Stimulated activated CD4-positive, alpha-beta T cell treated with anti-CD3 and anti-CD28 coated beads, TNF-alpha, amount 100 ng/mL, for 1 hour (primary cell): ENCODE data around the gene PLXNA4.

Source experiments
- DNase-seq, 3 donors: peaks; one replicate each; pipeline ENCODE4 v3.0.0-alpha.2; 2020; ENCODE audit warnings: low read depth in 3 of 3, low spot score in 1 of 3

Gene PLXNA4

DNA sequence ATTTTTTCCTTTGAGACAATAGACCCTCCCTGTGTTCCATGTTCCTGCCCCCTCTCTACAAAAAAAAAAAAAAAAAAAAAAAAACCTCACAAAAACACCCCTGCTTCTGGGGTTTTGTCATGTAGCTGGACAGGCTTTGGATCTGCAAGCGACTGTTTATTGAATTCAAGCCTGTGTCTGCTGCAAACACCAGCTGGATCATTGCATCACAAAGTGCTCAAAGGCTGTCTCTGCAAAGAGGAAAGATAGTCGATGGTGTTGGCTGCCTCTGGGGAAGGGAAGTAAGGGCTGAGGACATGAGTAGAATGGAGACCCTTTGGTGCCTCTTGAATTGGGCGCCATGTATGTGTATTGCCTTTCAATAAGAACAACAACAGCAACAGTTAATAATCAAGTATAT lies 471.2 kb downstream of the PLXNA4 start:
- no peak for DNase-seq

DNA sequence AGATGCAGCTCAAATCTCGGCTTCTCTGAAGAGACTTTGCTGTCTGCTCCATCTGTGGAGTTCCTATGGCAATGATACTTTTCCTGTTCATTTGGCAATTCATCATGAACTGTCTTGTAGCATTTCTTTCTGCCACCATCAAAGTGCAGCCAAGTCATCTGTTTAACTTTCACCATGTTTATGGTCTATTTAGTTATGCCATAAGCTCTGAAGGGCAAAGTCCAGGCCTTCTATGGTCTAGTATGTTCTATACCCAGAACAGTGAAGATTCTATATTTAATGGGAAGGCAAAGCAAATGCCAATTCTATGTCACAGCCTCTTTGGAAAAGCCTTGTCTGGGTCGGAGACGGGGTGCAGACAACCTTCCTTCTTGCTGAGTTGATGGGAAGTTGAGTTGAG lies 472.6 kb downstream of the PLXNA4 start:
- no peak for DNase-seq

DNA sequence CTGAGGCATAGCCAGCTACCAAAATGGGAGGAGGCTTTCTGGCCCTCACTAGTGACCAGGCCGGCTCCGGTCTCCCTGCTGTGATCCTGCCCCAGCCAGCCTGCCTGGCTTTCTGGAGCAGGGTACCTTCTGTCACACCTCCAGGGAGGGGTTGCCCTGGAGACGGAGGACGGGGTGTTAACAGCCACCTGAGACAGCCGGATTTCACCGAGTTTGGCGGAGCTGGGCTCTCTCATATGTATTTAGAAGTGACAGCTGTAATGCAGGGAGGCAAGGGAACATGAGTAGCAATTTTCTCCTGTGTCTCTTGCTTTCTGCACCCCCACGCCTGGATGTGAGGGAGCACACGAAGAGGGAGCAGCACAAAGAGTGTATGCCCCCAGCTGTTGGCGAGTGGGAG lies 473.3 kb downstream of the PLXNA4 start:
- no peak for DNase-seq

DNA sequence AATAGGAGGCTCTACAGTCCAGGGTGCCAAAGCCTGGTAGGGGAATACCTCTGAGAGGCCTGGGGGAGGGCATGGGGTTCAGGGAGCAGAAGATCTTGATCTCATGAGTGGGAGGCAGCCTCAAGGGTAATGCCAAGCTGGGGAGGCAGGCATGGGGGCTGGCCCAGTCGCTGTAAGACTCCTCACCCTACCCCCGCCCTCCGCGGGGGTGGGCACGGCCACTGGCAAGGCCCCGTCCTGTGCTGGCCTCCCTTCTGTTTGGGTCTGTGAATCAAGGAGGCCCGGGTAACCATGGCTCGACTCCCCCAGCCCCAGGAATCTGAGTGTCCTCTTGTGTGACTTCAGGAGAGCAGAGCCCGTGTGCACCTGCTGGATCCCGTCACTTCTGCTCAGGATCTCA lies 473.9 kb downstream of the PLXNA4 start:
- no peak for DNase-seq

DNA sequence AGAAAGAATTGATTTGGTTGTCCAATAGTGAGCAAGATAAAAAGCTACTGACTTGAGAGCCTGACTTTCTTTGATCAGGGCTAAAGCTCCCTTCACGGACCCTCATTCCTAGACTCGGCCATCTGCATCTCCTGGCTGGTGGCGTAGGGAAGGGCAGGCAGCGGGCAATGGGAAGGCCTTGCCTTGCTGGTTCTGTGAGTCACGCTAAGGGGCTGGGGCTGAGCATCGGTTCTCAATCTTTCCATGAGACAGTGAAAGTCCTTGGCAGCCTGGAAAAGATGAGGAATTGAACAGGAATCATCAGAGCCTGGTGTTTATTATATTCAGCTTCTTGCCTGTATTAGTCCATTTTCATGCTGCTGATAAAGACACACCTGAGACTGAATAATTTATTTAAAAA lies 475.3 kb downstream of the PLXNA4 start:
- no peak for DNase-seq

DNA sequence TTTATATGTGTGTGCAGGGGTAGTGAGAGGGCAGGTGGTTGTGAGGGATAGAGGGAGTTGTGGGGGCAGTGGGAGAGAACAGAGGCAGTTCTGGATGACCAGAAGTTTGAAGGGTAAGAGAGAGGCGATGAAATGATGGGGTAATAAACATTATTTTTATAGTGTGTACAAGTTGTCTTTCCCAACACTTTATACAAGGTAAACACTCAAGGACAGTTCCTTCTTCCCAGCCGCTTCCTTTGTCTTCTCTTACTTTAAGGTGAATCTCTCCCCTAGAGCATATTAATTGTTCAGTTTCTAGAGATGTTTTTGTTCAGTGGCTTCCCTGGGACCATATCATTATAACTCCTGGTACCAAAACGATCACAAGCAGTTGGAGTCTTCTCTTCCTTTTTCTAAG lies 475.8 kb downstream of the PLXNA4 start:
- no peak for DNase-seq

DNA sequence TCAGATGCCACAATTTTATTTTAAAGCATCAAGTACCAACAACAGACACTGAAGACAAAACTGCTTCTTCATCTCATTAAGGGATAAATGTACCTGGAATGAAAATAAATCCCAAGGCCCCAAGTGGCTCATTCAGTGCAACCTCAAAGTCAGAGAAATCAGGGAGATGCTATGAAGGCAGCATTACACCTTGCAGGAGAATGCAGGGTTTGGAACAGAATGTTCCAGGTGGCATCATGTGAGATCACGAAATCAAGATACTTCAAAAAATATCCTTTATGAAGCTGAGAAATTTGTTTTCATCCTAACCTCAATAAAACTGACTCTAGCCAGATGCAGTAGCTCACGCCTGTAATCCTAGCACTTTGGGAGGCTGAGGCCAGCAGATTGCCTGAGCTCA lies 477.1 kb downstream of the PLXNA4 start:
- DNase-seq, result no peak

DNA sequence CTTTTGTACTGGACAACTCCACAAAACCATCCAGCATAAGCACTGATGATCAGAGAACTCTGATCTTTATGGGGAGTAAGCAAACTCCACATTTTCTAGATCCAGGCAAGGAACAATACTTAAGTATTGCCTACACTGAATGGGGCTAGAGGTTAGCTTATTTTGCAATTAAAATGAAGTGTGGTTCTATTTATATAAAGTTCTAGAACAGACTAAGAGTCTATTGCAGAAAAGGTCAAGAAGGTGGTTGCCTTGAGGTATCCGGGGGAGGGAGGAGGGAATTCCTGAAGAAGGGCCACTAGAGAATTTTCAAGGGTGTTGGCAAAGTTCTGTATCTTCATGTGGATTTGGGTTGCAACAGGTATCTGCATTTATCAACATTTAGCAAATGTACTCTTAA lies 477.9 kb downstream of the PLXNA4 start:
- DNase-seq, result no peak

DNA sequence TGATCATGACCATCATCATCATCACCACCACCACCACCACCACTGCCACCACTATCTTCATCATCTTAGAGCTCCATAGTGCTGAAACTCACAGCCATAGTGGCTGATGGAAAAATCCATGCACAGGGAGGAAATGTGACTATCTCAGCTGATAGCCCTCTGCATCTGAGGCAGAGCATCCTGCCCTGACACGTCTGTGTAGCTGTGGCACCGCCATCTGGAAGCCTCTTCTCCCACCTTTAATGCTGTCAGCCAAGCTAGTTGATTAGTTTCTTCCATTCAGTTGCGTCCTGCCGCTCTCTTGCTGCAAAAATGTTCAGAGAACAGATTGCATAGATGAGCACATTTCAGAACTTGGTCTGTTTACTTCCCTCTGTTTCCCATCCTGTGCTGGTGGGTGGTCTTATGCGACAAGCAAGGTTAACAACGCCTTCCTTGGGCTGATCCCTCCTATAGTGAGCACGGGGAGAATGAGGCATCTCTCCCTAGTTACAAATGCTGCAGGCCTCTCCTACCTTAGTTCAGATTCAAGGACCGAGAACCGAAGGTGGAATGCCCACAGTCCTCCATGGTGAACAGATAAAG lies 478.6 kb downstream of the PLXNA4 start:
- no peak for DNase-seq

DNA sequence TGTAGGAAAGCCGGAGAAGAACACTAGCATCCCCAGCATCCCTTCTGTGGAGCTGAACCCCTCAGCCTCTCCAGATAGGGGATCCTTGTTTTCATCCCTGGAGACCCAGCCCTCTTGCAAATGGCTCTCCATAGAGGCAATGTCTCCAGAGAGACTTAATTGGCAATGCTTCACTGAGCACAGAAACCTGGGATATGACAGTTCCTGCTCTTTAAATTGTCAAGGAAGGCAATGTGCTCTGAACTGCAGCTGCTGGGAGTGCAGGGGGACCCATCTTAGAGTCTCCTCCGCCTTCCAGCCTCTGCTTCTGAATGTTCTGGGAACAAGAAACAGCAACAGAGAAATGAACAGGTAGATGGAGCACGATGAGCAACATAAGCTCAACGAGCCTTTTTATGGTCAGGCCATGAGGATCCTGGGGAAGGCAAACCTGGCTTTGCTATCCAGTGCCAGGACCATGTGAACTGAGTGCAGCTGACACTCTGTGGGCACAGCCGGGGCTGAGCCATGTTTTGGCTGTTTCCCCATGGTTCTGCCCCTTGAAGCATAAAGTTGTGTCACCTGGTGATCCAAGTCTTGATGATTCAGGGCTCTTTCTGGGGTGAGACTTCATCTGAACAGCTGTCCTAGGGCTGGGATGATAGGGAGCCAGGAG lies 481.0 kb downstream of the PLXNA4 start:
- no peak for DNase-seq

DNA sequence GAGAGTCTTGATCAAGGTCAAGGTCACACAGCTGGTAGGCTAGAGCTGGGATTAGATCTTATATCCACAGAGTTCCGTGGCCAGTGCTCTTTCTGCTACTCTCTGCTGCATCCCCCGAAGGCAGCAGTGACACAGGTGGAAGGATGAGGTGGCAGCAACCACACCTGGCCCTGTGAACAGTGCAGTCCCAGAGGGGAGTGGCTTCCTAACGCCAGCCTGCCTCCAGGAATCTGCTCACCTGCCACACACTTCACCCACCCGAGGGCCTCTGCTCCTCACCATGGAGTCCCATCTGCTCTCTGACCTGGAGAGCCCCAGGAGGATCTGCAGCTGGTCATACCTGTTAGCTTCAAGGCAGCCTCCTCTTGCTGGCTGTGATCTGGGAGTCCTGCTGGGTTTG lies 484.2 kb downstream of the PLXNA4 start:
- no peak for DNase-seq

DNA sequence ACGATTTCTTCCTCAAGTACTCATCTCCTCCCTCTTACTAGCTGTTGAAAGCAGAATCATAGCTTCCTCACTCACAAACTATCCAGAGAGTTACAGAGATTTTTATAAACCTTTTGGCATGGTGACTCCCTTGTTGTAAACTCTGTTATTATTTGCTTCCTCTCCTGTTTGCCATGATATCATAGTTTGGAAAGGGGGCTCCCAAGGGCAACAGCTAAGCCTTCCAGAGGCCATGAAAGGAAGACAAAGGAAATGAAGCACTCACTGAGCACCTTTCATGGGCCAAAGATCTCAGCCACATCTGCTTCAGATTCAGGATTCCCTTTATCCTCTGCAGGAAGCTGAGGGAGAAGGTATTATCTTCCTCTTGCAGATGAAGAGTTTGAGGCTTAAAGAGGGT lies 484.6 kb downstream of the PLXNA4 start:
- no peak for DNase-seq

DNA sequence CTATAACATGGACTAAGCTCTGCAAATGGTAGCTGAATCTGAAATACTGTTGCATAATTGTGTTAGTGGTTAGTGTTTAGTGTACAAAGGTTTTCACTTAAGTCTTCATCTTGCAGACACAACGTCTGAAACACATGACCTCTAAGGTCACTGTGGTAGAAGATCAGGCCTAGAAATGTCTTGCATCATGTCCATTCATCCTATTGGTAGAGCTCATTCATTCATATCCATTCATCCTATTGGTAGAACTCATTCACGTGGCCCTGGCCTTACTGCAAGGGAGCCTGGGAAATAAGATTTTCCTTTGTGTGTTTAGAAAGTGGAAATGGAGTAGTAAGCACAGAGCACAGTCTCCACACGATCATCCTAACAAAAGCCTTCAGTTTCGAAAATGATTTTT lies 485.8 kb downstream of the PLXNA4 start:
- no peak for DNase-seq

DNA sequence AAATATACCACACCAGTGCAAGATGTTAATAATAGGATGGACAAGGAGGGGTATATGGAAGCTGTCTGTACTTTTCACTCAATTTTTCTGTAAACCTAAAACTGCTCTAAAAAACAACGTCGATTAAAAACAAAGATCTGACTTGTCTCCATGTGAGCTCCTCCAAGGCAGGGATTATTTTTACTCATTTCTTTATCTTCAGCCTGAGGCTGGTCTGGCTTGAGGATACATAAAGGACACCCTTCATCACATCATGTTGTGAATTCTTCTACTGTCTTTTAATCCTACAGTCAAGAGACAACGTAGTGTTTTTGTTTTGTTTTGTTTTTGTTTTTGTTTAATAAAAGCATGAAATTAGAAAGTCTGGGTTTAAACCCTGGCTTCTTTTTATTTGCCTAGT lies 486.9 kb downstream of the PLXNA4 start:
- no peak for DNase-seq

DNA sequence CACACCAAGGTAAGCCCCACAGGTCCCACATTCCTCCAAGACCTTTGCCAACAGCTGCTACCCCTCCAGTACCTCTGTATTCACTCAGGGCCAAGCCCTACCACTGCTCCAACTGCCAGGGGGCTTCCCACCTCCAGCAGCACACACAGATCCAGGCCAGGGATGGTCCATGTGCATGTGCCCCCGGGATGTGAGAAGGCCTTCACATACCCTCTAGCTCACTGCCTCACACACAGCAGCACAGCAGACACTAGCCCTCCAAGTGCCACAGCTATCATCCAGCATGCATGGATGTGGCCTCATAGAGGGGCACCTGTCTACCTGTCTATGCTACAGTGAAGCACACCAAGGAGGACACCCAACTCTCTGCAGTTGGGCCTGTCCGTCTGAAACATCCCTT lies 488.8 kb downstream of the PLXNA4 start:
- DNase-seq, result no peak

DNA sequence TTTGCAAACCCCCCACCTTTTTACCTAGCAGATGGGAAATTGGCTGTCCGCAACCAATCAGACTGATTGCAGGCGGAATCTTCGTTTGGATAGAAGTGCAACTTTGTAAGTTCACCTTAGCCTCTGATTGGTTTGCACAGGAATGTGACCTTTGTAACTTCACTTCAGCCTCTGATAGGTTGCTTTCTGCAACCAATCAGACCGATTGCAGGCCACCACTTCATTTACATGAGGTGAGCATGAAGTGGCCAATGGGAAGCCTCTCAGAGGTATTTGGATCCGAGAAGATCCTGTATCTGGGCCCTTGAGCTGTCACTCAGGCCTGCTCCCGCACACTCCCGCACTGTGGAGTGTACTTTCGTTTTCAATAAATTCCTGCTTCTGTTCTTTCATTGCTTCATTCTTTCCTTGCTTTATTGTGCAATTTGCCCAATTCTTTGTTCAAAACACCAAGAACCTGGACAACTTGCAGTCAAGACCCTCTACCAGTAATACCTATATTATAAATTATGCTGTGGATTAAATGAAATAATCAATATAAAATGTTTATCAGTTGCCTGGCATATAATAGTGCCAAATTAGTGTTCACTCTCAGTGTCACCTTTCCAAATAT lies 491.4 kb downstream of the PLXNA4 start:
- DNase-seq, result no peak

DNA sequence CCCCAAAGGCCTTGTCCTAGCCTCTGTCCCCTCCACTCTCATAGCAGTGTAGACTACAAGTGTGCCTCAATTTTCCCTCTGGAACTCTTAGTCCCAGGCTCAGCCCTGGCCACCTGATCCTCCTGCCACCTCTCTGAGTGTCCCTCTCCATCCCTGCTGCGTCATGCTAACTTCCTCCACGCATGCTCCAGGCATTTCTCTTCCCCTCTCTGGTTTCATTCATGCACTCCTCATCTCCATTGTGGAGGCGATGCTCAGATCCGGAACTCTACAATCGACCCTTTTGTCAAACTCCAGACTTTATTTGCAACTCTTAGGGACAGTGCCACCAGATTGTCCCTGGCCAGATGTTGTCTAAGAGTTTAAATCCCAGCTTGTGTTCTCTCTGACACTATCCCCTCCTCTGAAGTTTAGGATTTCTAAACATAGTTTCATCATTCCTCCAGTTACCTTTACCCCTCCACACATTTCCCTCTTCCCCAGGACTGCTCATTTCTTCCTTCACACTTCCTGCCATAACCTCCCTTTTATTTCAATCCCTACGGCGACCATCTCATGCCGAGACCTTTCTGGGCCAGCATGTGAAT lies 492.6 kb downstream of the PLXNA4 start:
- DNase-seq, result no peak

DNA sequence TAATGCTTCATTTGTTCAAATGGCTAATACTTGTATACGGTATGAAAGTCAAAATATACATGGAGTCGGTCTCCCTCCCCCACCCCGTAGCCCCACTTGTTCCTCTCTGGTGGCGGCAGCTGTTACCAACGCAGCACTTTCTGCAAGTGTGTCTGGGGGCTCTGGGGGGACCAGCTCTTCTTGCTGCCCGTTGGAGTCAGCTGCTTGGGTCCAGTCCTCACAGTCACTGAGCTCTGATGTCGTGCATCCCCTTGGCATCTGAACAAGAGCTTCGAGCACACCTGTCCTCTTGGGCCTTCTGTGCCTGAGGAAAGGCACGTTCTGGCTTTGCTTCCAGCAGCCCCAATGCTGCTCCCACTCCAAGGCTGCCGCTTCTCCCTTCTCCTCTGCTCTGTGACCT lies 493.1 kb downstream of the PLXNA4 start:
- no peak for DNase-seq

DNA sequence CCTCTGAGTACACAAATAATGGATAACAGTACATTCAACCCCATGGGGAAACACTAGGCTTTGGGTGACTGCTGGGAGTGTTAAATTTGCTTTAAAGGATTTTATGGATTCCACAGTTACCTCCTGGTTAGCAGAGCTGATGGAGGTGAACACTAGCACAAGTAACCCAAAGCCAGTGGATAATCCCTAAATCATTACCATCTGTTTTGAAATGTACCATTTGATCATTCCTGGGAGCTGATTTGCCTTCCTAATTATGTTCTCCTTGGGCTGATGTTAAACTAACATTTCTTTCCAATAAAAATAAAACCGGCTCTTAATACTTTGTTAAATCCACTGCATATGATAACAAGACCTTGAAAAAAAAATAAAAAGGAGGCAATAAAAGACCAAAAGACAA lies 493.9 kb downstream of the PLXNA4 start:
- no peak for DNase-seq

DNA sequence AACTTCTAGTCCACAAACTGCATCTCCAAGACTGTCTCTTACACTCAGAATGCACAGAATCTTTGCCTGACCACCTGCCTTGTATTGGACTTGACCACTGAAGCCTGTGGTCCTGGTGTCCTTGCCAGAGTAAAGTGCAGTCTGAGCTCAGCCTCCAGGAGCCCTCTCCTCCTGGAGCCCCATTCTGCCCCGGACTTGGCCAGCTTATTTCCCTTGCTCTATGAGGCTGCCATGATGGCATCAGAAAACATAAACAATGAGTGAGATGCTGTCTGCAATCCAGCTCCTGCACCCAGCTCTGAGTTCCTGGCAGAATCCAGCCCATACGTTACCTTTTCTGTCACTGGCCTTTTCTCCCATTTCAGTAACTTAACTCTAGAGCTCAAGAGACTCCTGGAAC lies 494.6 kb downstream of the PLXNA4 start:
- DNase-seq, result no peak

DNA sequence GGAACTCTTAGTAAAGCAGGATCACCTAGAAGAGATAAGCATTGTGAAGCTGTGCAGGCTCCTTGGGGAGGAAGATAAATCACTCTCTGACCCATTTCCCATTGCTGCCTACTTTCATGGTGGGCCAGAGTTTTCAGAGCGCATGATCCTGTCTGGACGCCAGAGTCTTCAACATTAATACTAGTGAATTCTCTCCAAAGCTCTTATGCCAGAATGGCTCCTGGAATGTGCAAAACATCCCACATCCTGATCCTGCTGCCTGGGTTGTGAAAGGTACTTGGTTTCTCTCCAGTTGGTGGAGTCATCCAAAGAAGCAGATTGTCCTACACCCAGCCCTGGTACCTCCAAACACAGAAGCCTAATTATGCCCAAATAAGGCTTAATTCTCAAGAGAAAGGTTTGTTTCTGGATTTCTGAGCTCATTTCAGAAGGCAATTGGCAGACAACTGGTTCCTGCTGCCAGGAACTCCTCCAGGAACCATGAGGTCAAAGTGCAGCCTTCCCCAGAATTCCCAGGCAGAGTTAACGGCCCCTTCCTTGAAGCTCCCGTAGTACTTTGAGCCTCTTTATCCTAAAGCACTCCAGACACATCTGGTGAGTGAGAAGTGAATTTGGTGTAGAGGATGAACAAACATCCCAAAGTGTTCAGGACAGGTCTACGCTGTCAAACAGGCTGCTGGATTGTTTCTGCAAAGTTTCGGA lies 495.2 kb downstream of the PLXNA4 start:
- DNase-seq, result no peak

DNA sequence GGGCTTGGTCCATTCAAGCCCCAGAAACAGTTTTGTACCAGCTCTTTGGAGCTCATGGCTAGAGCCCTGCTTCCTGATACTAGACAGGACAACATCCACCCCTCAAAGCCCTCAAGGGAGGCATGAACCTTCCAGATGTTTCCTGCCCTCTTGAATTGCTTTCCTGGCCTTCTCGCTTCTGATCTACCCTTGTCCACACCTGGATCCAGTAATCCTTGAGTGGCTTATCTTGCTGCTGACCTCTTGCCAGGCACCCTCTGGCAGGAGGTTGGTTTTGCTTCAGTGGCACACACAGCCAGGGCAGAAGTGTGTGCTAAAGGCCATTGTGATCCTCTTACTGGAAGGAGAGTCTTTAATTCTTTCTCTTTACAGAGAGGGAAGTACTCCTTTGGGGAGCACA lies 495.8 kb downstream of the PLXNA4 start:
- DNase-seq, result no peak
